Measurements from ENCODE around the gene OSM. TPM values are rescaled to one million over a fixed set of nuclear protein-coding genes. Genes with fewer than 3 reads are reported as not detected.

The OSM gene
- total RNA-seq, 1 experiment from 2014 or later: not detected

DNA sequence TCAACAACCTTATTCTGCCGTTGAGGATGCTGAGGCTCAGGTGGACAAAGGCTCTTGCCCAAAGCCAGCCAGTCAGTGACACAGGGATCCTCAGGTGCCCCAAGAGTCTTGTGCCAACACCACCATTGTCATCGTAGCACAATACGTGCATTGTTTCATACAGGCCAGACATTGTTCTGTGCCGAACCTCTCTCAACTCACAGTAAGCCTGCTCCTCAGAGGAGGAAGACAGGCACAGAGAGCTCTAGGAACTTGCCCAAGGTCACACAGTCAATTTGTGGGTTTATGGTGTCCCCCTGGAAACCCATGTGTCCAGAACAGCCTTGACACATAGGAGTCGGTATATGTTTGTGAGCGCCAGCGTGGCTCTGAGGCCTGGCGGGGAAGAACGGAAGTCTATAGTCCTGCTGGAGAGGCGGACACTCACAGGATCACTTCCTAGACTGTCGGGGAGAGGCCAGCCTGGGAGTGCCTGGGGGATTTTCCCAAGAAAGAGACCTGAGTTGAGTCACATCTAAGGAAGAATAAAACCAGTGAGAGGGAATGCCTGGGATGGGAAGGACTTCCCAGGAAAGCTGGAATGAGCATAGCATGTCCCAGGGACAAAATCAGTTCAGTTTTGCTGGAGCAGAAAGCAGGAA lies 40.3 kb downstream of the OSM start (continued):
- TF ChIP-seq, protein P1, sequence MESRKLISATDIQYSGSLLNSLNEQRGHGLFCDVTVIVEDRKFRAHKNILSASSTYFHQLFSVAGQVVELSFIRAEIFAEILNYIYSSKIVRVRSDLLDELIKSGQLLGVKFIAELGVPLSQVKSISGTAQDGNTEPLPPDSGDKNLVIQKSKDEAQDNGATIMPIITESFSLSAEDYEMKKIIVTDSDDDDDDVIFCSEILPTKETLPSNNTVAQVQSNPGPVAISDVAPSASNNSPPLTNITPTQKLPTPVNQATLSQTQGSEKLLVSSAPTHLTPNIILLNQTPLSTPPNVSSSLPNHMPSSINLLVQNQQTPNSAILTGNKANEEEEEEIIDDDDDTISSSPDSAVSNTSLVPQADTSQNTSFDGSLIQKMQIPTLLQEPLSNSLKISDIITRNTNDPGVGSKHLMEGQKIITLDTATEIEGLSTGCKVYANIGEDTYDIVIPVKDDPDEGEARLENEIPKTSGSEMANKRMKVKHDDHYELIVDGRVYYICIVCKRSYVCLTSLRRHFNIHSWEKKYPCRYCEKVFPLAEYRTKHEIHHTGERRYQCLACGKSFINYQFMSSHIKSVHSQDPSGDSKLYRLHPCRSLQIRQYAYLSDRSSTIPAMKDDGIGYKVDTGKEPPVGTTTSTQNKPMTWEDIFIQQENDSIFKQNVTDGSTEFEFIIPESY (IDR thresholded peaks at IDR 0.05; ENCODE audit: extremely low read depth, insufficient replicate concordance, low read length): no peak
- TF ChIP-seq CBX3 (IDR thresholded peaks at IDR 0.05; ENCODE audit: low read depth) (no peak), YY1 (IDR thresholded peaks at IDR 0.05; ENCODE audit: extremely low read depth, insufficient replicate concordance, low read depth, low read length) (no peak), RAD21 (IDR thresholded peaks at IDR 0.05; ENCODE audit: low read depth) (no peak), JUND (IDR thresholded peaks at IDR 0.05) (no peak), SP1 (IDR thresholded peaks at IDR 0.05; ENCODE audit: low read depth) (no peak), POLR2A (IDR thresholded peaks at IDR 0.05; ENCODE audit: borderline replicate concordance, extremely low read depth, insufficient read depth, insufficient read length) (no peak), ZFX (IDR thresholded peaks at IDR 0.05) (no peak), FOSL1 (IDR thresholded peaks at IDR 0.05; ENCODE audit: low read depth) (no peak), POLR2AphosphoS5 (IDR thresholded peaks at IDR 0.05; ENCODE audit: low read depth, low read length) (no peak), CEBPB (IDR thresholded peaks at IDR 0.05; ENCODE audit: low read depth) (no peak)

DNA sequence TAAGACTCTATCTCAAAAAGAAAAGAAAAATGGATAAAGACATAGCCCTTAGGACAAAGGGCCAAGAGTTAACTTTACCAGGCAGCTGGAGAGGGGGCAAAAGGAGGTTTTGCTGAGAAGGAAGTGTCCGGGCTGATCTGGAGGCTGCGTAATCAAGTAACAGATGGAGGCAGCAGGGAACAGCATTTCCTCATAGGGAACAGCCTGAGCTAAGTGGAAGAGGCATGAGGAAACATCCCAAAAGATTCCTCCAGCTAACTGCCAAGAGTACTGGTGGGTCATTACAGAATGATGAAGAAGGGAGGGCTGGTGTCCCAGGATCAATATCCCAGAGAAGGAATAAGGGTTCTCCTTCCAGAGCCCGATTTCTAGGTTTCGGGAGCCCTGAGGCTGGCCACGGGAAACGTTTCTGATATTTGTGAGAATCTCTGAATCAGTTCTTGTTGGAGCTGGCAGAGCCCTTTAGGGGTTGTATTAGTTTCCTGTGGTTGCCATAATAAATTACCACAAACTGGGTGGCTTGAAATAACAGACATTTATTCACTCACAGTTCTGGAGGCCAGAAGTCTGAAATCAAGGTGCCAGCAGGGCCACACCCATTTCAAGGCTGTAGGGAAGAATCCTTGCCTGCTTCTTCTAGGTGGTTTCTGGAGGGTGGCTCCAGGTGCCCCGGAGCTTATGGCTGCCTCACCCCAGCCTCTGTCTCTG lies 41.3 kb downstream of the OSM start:
- ChIA-PET RAD21 (ENCODE audit: low non-redundant PET in 1 of 2, low total read pairs in 2 of 2, uncharacterized antibody in 2 of 2, unreplicated experiment in 2 of 2) (interaction anchor here in 1 of 2 experiments (1.1 kb wide), 1 partner anchor 10 kb away, joined by 3 read pairs; no protein-coding TSS in a partner anchor), POLR2A (interaction anchor here (1.3 to 6.3 kb wide), 8 partner anchors 8 to 118 kb away, joined by 3 to 43 read pairs (median 4); no protein-coding TSS in a partner anchor), CTCF (no interaction called here)
- Histone ChIP-seq H3K4me3 (replicated peaks in 1 of 2; ENCODE audit: low read depth in 1 of 2, low read length in 2 of 2) (no peak overlapping the region), H3K27me3 (ENCODE audit: insufficient read depth, low read length) (no peaks in the 10 kb centered on the region), H4K20me1 (ENCODE audit: insufficient read depth) (no peaks in the 10 kb centered on the region), H3K4me1 (ENCODE audit: control insufficient read depth in 1 of 2, insufficient read depth in 2 of 2, low read length in 2 of 2) (peaks cover 47 to 86% of the 10 kb centered on the region in 2 experiments), H3K9ac (ENCODE audit: low read length) (peak overlapping the region; percentile 57), H2AFZ (ENCODE audit: low read depth, low read length, poor library complexity, severe bottlenecking) (peak overlapping the region; percentile 42), H3K79me2 (ENCODE audit: insufficient read depth, low read length) (no peaks in the 10 kb centered on the region), H3K9me3 (ENCODE audit: control insufficient read depth in 1 of 2, insufficient read depth in 1 of 2, low read depth in 1 of 2, low read length in 2 of 2) (no peaks in the 10 kb centered on the region; a peak in 1 of 4 replicates), H3K27ac (ENCODE audit: low read depth, low read length) (peak overlapping the region; percentile 92), H3K4me2 (ENCODE audit: low read length) (peak overlapping the region; percentile 55), H3K36me3 (ENCODE audit: control insufficient read depth in 1 of 2, insufficient read depth in 2 of 2, low read length in 2 of 2) (no peaks in the 10 kb centered on the region), H3K9me2 (ENCODE audit: insufficient read depth) (no peaks in the 10 kb centered on the region)
- BruUV-seq (replicated peaks): no TSS peak
- DNase-seq (ENCODE audit: low read depth, low spot score): no peak
- no peak for ATAC-seq
- intact Hi-C loops (cut with micrococcal nuclease): no loop called here
- peak; percentile 83; the same call in 1 of the 2 replicates for TF ChIP-seq CBX3 (IDR thresholded peaks at IDR 0.05; ENCODE audit: low read depth)
- no peak for TF ChIP-seq SP1 (IDR thresholded peaks at IDR 0.05; ENCODE audit: low read depth)

Data from HCT116 (cell line).